Memory B cell (primary cell): ENCODE measurements around the gene TMEM170B.

ENCODE experiments used
- ATAC-seq: fragments of 150-1000 bp; cut with Tn5 transposase; 2 replicates; pipeline ENCODE4 v1.10.0; 2021; ENCODE audit warnings: low read depth, mild to moderate bottlenecking, moderate library complexity
- DNase-seq, 2 donors: peaks; one replicate each; pipeline ENCODE4 v3.0.0; 2022; ENCODE audit warnings: low spot score in 2 of 2
- H3K27ac Mint-ChIP-seq: one replicate; pipeline ENCODE4 v1.8.0; 2022; ENCODE audit warnings: mild to moderate bottlenecking, moderate library complexity, mixed read lengths
- H3K27me3 Mint-ChIP-seq: one replicate; pipeline ENCODE4 v1.8.0; 2022; ENCODE audit warnings: mixed read lengths
- H3K36me3 Mint-ChIP-seq: one replicate; pipeline ENCODE4 v1.8.0; 2022; ENCODE audit warnings: mild to moderate bottlenecking, mixed read lengths
- H3K4me1 Mint-ChIP-seq: one replicate; pipeline ENCODE4 v1.8.0; 2022; ENCODE audit warnings: mixed read lengths
- H3K4me3 Mint-ChIP-seq: one replicate; pipeline ENCODE4 v1.8.0; 2022; ENCODE audit warnings: mild to moderate bottlenecking, moderate library complexity, mixed read lengths
- H3K9me3 Mint-ChIP-seq: one replicate; pipeline ENCODE4 v1.8.0; 2022; ENCODE audit warnings: mixed read lengths

The TMEM170B gene

GRCh38 chr6:11606332-11606731 is 68.8 kb downstream of the TMEM170B start:
- ATAC-seq (no peak), DNase-seq (no peak)
- no peak overlapping the region for H3K27ac Mint-ChIP-seq
- H3K27me3 Mint-ChIP-seq, result peaks cover 29% of the 10 kb centered on the region
- H3K9me3 Mint-ChIP-seq, result no peaks in the 10 kb centered on the region
- H3K4me3 Mint-ChIP-seq, result no peak overlapping the region
- no peaks in the 10 kb centered on the region for H3K4me1 Mint-ChIP-seq
- no peaks in the 10 kb centered on the region for H3K36me3 Mint-ChIP-seq

DNA sequence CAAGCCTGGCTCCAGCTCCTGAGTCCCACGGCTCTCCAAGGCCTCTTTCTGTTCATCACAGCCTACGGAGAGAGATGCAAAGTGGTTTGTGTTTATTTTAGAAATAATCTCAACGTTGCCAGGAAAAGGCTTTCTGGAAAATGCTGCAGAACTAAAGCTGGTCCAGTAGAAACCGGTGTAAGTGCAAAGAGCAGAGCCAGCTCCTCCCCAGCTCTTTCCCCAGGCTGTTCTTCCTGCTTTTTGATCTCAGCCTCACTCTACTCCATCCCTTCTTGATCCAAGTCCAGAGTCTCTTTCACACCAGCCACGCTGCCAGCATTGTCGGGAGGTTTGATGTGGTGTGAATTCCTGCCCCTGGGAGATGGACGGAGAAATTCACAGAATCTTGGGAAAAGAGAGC is 69.8 kb downstream of the TMEM170B start:
- Mint-ChIP-seq H3K4me3 (no peak overlapping the region), H3K27me3 (peaks cover 26% of the 10 kb centered on the region), H3K36me3 (no peaks in the 10 kb centered on the region), H3K9me3 (no peaks in the 10 kb centered on the region), H3K27ac (no peak overlapping the region), H3K4me1 (no peaks in the 10 kb centered on the region)
- DNase-seq, result no peak
- ATAC-seq, result no peak

DNA sequence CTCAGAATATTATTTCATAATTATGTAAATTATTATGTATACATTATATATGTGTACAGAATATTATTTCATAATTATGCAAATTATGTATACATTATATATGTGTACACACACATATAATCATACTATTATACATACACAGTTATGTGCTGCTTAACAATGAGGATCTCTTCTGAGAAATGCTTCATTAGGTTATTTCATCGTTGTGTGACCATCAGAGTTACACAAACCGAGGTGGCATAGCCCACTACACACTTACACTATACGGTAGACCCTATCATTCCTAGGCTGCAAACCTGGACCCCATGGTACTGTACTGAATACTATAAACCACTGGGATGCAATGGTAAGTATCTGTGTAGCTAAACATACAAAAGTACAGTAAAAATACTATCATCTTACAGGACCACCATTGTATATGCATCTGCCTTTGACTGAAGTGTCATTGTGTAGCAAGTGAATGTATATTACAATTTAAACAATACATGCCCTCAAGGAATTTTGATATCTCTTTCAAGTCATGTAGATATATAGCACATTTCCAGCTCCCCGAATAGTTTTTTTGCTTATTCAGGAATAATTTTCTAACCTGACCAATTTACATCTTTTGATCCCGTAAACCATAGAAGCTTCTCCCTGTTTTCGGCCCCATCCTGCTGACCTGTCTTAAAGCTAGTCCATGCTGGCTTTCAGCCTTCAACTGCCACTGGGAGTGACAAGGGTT is 71.2 kb downstream of the TMEM170B start:
- ATAC-seq (no peak), DNase-seq (no peak)
- H3K4me1 Mint-ChIP-seq, result no peaks in the 10 kb centered on the region
- H3K27ac Mint-ChIP-seq, result no peak overlapping the region
- peaks cover 20% of the 10 kb centered on the region for H3K27me3 Mint-ChIP-seq
- H3K9me3 Mint-ChIP-seq, result no peaks in the 10 kb centered on the region
- no peaks in the 10 kb centered on the region for H3K36me3 Mint-ChIP-seq
- H3K4me3 Mint-ChIP-seq, result no peak overlapping the region

- ATAC-seq (no peak), DNase-seq (no peak)
These were observed 71.9 kb downstream of the TMEM170B start for GRCh38 chr6:11609324-11610071.

GRCh38 chr6:11613336-11613735 is 75.8 kb downstream of the TMEM170B start:
- no peaks in the 10 kb centered on the region for H3K36me3 Mint-ChIP-seq
- DNase-seq (no peak), ATAC-seq (no peak)
- H3K27ac Mint-ChIP-seq, result no peak overlapping the region
- no peaks in the 10 kb centered on the region for H3K4me1 Mint-ChIP-seq
- H3K27me3 Mint-ChIP-seq, result peaks cover 11% of the 10 kb centered on the region
- no peak overlapping the region for H3K4me3 Mint-ChIP-seq
- no peaks in the 10 kb centered on the region for H3K9me3 Mint-ChIP-seq

More at GRCh38 chr6:11609324-11610071, 71.9 kb downstream of the TMEM170B start:
- no peak overlapping the region for H3K4me3 Mint-ChIP-seq
- H3K27me3 Mint-ChIP-seq, result peaks cover 14% of the 10 kb centered on the region
- H3K27ac Mint-ChIP-seq, result no peak overlapping the region
- H3K36me3 Mint-ChIP-seq, result no peaks in the 10 kb centered on the region
- no peaks in the 10 kb centered on the region for H3K9me3 Mint-ChIP-seq
- no peaks in the 10 kb centered on the region for H3K4me1 Mint-ChIP-seq

GRCh38 chr6:11613858-11614257 is 76.3 kb downstream of the TMEM170B start:
- Mint-ChIP-seq H3K4me3 (no peak overlapping the region), H3K36me3 (no peaks in the 10 kb centered on the region), H3K27me3 (peaks cover 11% of the 10 kb centered on the region), H3K27ac (no peak overlapping the region), H3K9me3 (no peaks in the 10 kb centered on the region), H3K4me1 (no peaks in the 10 kb centered on the region)
- DNase-seq, result no peak
- no peak for ATAC-seq

DNA sequence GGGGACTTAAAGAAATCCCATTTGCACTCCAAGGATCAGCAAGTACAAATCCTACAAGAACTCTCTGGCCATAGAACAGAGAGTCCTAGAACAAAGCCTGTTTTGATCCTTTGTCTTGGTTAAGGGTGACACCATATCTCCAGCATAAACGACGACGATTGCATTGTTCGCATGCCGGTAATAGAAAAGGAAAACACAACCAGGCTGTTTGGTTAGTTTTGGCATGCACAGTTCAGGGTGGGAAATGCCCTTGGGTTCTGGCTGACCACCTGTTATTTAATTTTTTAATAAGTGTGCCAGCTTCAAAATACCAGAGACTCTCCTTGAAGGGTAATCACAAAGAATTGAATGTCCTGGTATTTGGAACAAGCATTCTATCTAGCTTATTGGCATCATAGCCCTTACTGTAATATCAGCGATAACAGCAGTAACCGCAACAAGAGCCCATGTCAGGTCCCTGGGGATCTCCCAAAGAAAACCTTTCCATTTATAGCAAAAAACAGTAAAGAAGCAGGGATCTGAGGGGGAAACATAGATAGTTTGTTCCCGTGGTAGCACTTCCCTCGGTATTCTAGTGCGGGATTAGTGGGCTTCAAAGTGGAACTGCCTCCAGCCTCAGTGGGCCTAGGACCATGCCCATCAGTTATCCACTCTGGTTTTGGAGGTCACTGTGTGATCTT is 77.1 kb downstream of the TMEM170B start:
- Mint-ChIP-seq H3K27me3 (peaks cover 5% of the 10 kb centered on the region), H3K4me1 (no peaks in the 10 kb centered on the region), H3K27ac (no peak overlapping the region), H3K9me3 (no peaks in the 10 kb centered on the region), H3K4me3 (no peak overlapping the region), H3K36me3 (no peaks in the 10 kb centered on the region)
- ATAC-seq (no peak), DNase-seq (no peak)

DNA sequence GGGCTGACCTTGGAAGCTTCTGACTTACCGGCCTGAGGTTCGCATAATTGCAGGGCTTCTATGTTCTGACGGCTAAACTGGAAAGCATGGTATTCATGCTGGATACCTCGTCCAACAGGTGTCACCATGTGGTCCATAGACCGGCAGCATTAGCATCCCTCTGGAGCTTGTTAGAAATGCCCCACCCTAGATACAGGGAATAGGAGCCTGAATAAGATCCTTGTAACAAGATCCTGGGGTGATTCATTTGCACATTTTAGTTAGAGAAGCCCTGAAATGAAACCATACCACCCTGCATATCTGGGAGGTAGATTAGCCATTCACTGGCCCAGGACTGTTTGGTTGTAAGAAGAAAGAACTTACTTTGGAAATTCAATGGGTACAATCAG is 77.7 kb downstream of the TMEM170B start:
- Mint-ChIP-seq H3K27me3 (peaks cover 5% of the 10 kb centered on the region), H3K27ac (no peak overlapping the region), H3K4me1 (no peaks in the 10 kb centered on the region), H3K9me3 (no peaks in the 10 kb centered on the region), H3K4me3 (no peak overlapping the region), H3K36me3 (no peaks in the 10 kb centered on the region)
- ATAC-seq (no peak), DNase-seq (no peak)

DNA sequence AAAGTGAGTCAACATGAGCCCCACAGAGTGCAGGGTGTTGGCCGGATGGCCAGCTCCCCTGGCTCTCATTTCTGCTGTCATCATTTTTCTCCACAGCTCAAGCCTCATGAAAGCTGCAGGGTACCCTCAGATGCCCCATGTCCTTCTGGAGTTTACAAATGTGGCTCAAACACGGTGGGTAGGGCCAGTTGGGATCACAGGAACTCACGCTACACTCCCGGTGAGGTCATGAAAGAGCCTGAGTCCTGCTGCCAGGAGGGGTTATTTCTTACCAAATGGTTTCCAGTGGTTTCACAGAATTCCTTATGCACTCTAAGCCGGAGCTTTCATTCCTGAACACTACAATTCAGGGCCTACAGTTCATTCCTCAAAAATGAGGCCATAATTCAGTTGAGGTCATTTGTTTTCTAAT is 78.7 kb downstream of the TMEM170B start:
- Mint-ChIP-seq H3K9me3 (no peaks in the 10 kb centered on the region), H3K27ac (no peak overlapping the region), H3K4me1 (no peaks in the 10 kb centered on the region), H3K4me3 (no peak overlapping the region), H3K36me3 (no peaks in the 10 kb centered on the region), H3K27me3 (no peaks in the 10 kb centered on the region)
- no peak for DNase-seq
- no peak for ATAC-seq

DNA sequence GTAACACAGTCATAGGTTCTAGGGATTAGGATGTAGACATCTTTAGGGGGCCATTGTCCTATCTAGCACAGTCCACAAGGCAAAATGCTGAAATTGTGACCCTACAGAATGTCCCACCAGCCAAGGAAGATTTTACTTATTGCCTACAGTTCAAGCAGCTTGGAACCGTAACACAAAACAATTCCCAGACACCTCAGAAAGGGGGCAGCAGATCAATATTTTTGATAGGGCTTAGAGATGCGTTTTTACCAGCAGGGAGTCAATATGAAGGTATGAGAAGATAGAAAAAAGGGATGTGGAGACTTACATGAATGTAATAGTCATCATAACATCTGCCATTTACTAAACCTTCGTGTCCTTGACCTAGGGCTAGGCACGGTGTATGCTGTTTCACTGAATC is 81.0 kb downstream of the TMEM170B start:
- Mint-ChIP-seq H3K4me1 (no peaks in the 10 kb centered on the region), H3K27ac (no peak overlapping the region), H3K9me3 (no peaks in the 10 kb centered on the region), H3K4me3 (no peak overlapping the region), H3K36me3 (no peaks in the 10 kb centered on the region), H3K27me3 (peaks cover 1% of the 10 kb centered on the region)
- DNase-seq, result no peak
- ATAC-seq, result peak; percentile 35

- Mint-ChIP-seq H3K27ac (no peak overlapping the region), H3K27me3 (peaks cover 1% of the 10 kb centered on the region), H3K36me3 (peaks cover 3% of the 10 kb centered on the region), H3K9me3 (no peaks in the 10 kb centered on the region), H3K4me1 (no peaks in the 10 kb centered on the region), H3K4me3 (no peak overlapping the region)
- DNase-seq (no peak), ATAC-seq (no peak)
These were observed 83.6 kb downstream of the TMEM170B start for GRCh38 chr6:11621119-11621518.

- peaks cover 1% of the 10 kb centered on the region for H3K27me3 Mint-ChIP-seq
- H3K4me3 Mint-ChIP-seq, result no peak overlapping the region
- DNase-seq (no peak), ATAC-seq (no peak)
- no peak overlapping the region for H3K27ac Mint-ChIP-seq
- peaks cover 3% of the 10 kb centered on the region for H3K36me3 Mint-ChIP-seq
- H3K4me1 Mint-ChIP-seq, result no peaks in the 10 kb centered on the region
- H3K9me3 Mint-ChIP-seq, result no peaks in the 10 kb centered on the region
These were observed 84.6 kb downstream of the TMEM170B start for GRCh38 chr6:11622156-11622555.

DNA sequence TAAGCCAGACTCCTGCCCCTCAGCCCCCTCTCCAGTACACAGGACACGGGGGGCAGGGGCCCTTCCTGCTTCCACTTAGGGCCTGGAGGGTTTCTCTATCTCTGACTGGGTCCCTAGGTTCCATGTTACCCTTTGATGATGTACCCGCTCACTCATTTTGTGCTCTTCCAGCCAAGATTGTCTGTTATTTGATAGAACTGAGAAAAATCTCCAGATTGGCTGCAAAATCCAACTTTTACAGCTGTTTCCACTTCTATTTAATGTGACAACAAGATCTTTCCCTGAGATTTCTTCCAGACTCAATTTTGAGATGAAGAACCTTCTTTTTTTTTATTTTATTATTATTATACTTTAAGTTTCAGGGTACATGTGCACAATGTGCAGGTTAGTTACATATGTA is 85.7 kb downstream of the TMEM170B start:
- DNase-seq (no peak), ATAC-seq (no peak)
- no peak overlapping the region for H3K4me3 Mint-ChIP-seq
- H3K27ac Mint-ChIP-seq, result no peak overlapping the region
- H3K9me3 Mint-ChIP-seq, result no peaks in the 10 kb centered on the region
- peaks cover 1% of the 10 kb centered on the region for H3K27me3 Mint-ChIP-seq
- H3K36me3 Mint-ChIP-seq, result peaks cover 3% of the 10 kb centered on the region
- H3K4me1 Mint-ChIP-seq, result no peaks in the 10 kb centered on the region

DNA sequence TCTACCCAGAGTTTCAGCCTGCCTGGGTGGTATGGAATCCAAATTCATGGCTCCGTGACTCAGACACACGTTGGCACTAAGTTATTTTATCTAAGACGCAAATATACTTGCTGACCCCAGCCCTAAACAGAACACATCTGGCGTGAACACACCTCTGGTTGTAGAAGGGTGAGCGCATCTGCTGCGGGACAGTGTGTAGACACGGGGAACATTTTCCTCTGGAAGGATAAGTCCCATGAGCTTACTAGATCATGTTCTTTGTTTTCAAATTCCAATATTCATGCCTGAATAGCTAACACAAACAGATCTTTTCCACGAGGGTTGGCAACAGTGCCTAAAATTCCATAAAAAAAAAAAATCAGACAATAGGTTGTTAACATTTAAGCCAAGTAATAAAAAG is 87.8 kb downstream of the TMEM170B start:
- Mint-ChIP-seq H3K27me3 (peaks cover 3% of the 10 kb centered on the region), H3K9me3 (no peaks in the 10 kb centered on the region), H3K4me3 (no peak overlapping the region), H3K4me1 (no peaks in the 10 kb centered on the region), H3K36me3 (peaks cover 3% of the 10 kb centered on the region), H3K27ac (no peak overlapping the region)
- DNase-seq (no peak), ATAC-seq (no peak)
